Endodermal cell (in vitro differentiated cells): ENCODE results near the gene GBP4. TPM values are rescaled to one million over a fixed set of nuclear protein-coding genes. Genes with fewer than 3 reads are reported as not detected.

Experiments used
- DNase-seq: peaks from one replicate; pipeline ENCODE4 v3.0.0-alpha.2; 2017
- H3K27ac ChIP-seq: 2 replicates; pipeline ENCODE4 v1.5.1; 2013; ENCODE audit warnings: mild to moderate bottlenecking, low read depth, low read length, moderate library complexity
- H3K27me3 ChIP-seq: 2 replicates; pipeline ENCODE4 v1.6.1; 2013; ENCODE audit warnings: mild to moderate bottlenecking, low read length, moderate library complexity; ENCODE audit not compliant: insufficient read depth, control insufficient read depth, poor library complexity, severe bottlenecking
- H3K36me3 ChIP-seq: 2 replicates; pipeline ENCODE4 v1.7.0; 2013; ENCODE audit warnings: mild to moderate bottlenecking, low read length, moderate library complexity; ENCODE audit not compliant: control insufficient read depth, insufficient read depth
- H3K4me1 ChIP-seq: one replicate; pipeline ENCODE4 v1.7.0; 2013; ENCODE audit warnings: low read length; ENCODE audit not compliant: control insufficient read depth, insufficient read depth
- H3K4me3 ChIP-seq: 2 replicates; pipeline ENCODE4 v1.5.1; 2013; ENCODE audit warnings: mild to moderate bottlenecking, low read length, moderate library complexity
- H3K9ac ChIP-seq: 2 replicates; pipeline ENCODE4 v1.6.1; 2013; ENCODE audit warnings: mild to moderate bottlenecking, low read length, moderate library complexity; ENCODE audit not compliant: poor library complexity, severe bottlenecking; ENCODE audit errors: extremely low read depth
- H3K9me3 ChIP-seq: 2 replicates; pipeline ENCODE4 v1.6.1; 2013; ENCODE audit warnings: mild to moderate bottlenecking, low read length, moderate library complexity; ENCODE audit not compliant: control insufficient read depth
- H3K27ac Mint-ChIP-seq: 2 replicates; pipeline ENCODE4 v1.8.0; 2020; ENCODE audit warnings: mixed read lengths
- H3K27me3 Mint-ChIP-seq: 2 replicates; pipeline ENCODE4 v1.8.0; 2021; ENCODE audit warnings: mild to moderate bottlenecking, mixed read lengths; ENCODE audit not compliant: insufficient read depth
- H3K36me3 Mint-ChIP-seq: 2 replicates; pipeline ENCODE4 v1.8.0; 2020; ENCODE audit warnings: low read depth, mixed read lengths
- H3K4me1 Mint-ChIP-seq: 2 replicates; pipeline ENCODE4 v1.8.0; 2020; ENCODE audit warnings: mixed read lengths
- H3K4me3 Mint-ChIP-seq: 2 replicates; pipeline ENCODE4 v1.8.0; 2020; ENCODE audit warnings: mild to moderate bottlenecking, moderate library complexity, mixed read lengths
- H3K9me3 Mint-ChIP-seq: 2 replicates; pipeline ENCODE4 v1.8.0; 2020; ENCODE audit warnings: mild to moderate bottlenecking, mixed read lengths
- WGBS, 2 experiments: methylation state at CpG; one replicate each; pipeline versions ENCODE4 v1.1.5 to v1.1.7; 2013; ENCODE audit warnings: missing lambda C conversion rate in 2 of 2, mixed read lengths in 1 of 2; ENCODE audit not compliant: insufficient coverage in 1 of 2, insufficient read length in 1 of 2; 5-methylcytosine and 5-hydroxymethylcytosine counted together
- total RNA-seq, 2 donors: library from RNA; stranded (reverse); fragmentation: NEBNext Ultra II Directional in 1 of 2; extraction: Animal tissue kit (Norgen Biotek cat#: 25700) in 1 of 2; gene quantifications; 2 replicates in 1 of 2; 3 replicates in 1 of 2; pipeline ENCODE4 v1.2.1, GENCODE V29; 2021
- TF ChIP-seq, protein P1 (sequence below): fragments of 200-600 bp; sonication (generic); conservative IDR thresholded peaks from 2 replicates; pipeline ENCODE4 v1.5.0; 2021; ENCODE audit warnings: antibody characterized with exemption, mild to moderate bottlenecking

Gene GBP4
- total RNA-seq, 2 donors from 2014 or later = 0.55 to 2.8 TPM

DNA sequence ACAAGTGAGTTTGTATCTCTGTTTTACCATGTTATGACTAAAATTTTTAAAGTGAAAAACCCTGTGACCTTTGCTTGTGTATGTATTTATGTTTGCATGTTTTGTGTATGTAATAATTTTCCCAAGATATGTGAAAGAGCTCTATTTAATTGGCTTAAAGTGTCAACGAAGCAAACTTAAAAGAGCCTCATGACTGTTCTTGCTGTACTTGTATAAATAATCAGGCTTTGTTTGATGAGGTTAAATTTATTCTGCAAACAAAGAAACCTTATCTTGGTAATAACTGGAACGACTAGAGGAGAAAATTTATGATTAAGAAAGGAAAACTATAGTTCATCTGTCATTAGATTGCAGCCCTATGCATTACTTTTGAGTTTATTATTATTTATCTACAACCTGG, 29.6 kb downstream of the GBP4 start:
- Histone ChIP-seq H3K36me3 (no peaks in the 10 kb centered on the region), H3K9me3 (no peaks in the 10 kb centered on the region), H3K27me3 (no peaks in the 10 kb centered on the region), H3K4me3 (no peak overlapping the region), H3K9ac (no peak overlapping the region), H3K27ac (no peak overlapping the region), H3K4me1 (no peaks in the 10 kb centered on the region)
- H3K9me3 Mint-ChIP-seq = no peaks in the 10 kb centered on the region
- 90 to 100% methylated on average over 1 to 2 of the region's 2 CpGs for WGBS, 2 experiments
- no peaks in the 10 kb centered on the region for H3K36me3 Mint-ChIP-seq
- H3K27ac Mint-ChIP-seq = no peak overlapping the region
- H3K4me1 Mint-ChIP-seq = no peaks in the 10 kb centered on the region
- DNase-seq = no peak
- no peaks in the 10 kb centered on the region for H3K27me3 Mint-ChIP-seq
- H3K4me3 Mint-ChIP-seq = no peak overlapping the region
- TF ChIP-seq, protein P1, sequence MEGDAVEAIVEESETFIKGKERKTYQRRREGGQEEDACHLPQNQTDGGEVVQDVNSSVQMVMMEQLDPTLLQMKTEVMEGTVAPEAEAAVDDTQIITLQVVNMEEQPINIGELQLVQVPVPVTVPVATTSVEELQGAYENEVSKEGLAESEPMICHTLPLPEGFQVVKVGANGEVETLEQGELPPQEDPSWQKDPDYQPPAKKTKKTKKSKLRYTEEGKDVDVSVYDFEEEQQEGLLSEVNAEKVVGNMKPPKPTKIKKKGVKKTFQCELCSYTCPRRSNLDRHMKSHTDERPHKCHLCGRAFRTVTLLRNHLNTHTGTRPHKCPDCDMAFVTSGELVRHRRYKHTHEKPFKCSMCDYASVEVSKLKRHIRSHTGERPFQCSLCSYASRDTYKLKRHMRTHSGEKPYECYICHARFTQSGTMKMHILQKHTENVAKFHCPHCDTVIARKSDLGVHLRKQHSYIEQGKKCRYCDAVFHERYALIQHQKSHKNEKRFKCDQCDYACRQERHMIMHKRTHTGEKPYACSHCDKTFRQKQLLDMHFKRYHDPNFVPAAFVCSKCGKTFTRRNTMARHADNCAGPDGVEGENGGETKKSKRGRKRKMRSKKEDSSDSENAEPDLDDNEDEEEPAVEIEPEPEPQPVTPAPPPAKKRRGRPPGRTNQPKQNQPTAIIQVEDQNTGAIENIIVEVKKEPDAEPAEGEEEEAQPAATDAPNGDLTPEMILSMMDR = no peak

DNA sequence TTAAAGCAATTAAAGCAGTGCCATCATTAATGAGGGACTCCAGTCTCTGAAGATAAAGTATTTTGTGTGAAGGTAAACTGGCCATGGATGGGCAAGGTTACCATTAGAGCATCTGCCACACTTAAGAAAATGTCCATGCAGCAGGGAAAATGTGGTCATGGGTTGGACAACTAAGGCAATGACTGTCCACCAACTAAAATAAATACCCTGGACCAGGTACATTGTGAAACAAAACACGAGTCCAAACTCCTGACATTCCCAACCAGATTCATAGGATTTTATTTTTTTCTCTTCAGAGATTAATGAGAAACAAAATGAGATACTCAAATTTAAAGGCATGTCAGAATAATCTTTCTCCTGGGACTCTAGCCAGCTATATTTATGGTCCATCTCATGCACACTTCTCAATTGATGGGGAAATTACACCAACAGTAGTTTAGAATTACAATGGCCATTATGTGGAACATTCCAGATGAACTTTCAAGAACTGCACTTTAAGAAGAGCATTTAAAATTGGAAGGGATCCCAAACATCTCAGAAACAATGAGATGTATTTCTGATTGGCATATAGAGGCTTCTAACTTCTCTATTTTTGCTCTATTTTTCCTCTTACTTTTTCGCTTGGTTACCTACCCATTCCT, 31.0 kb downstream of the GBP4 start:
- no peak for DNase-seq
- H3K9me3 ChIP-seq = no peaks in the 10 kb centered on the region
- no peak overlapping the region for H3K4me3 ChIP-seq
- TF ChIP-seq, protein P1 = no peak
- Mint-ChIP-seq H3K36me3 (no peaks in the 10 kb centered on the region), H3K4me1 (no peaks in the 10 kb centered on the region), H3K9me3 (no peaks in the 10 kb centered on the region), H3K27ac (no peak overlapping the region), H3K4me3 (no peak overlapping the region), H3K27me3 (no peaks in the 10 kb centered on the region)
- no peaks in the 10 kb centered on the region for H3K27me3 ChIP-seq
- WGBS, 2 experiments = 92% methylated on average over 1 of the region's 2 CpGs; no CpG with 5 or more reads in 1 of the 2 experiments
- H3K36me3 ChIP-seq = no peaks in the 10 kb centered on the region
- no peaks in the 10 kb centered on the region for H3K4me1 ChIP-seq
- no peak overlapping the region for H3K27ac ChIP-seq
- no peak overlapping the region for H3K9ac ChIP-seq

DNA sequence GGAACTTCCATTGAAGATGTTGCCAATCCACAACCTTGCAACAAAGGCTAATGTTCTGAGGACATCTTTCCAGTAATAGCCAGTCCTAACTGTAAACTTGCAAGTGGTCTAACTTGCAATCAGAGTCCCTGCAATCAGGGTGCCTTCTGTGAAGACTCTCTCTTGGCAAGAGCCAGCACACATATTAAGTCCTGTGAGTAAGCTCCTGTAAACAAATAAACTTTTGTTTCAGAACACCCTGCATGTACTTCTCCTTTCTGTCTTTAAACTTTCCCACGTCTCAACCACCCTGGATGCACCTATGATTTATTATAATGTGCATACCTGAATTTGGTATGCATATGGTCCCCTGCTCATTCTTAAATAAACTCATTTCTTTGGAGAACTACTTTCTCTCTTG, 32.0 kb downstream of the GBP4 start:
- DNase-seq = no peak
- WGBS, 2 experiments = 63% methylated on average over 1 of the region's 1 CpG; no CpG with 5 or more reads in 1 of the 2 experiments
- H3K9ac ChIP-seq = no peak overlapping the region
- H3K27me3 ChIP-seq = no peaks in the 10 kb centered on the region
- no peaks in the 10 kb centered on the region for H3K36me3 ChIP-seq
- Mint-ChIP-seq H3K27me3 (no peaks in the 10 kb centered on the region), H3K36me3 (no peaks in the 10 kb centered on the region), H3K27ac (no peak overlapping the region), H3K4me1 (no peaks in the 10 kb centered on the region), H3K4me3 (no peak overlapping the region), H3K9me3 (no peaks in the 10 kb centered on the region)
- H3K9me3 ChIP-seq = no peaks in the 10 kb centered on the region
- H3K4me3 ChIP-seq = no peak overlapping the region
- H3K27ac ChIP-seq = no peak overlapping the region
- TF ChIP-seq, protein P1 = no peak
- no peaks in the 10 kb centered on the region for H3K4me1 ChIP-seq
